ENCODE results near the gene SAE1. TPM values are rescaled to one million over a fixed set of nuclear protein-coding genes. Genes with fewer than 3 reads are reported as not detected.

Gene SAE1
- total and polyA plus RNA-seq, 4 experiments from 2014 or later = 35.3 to 182 (median 71.6) TPM

GRCh38 chr19:47230054-47230920 is 99.7 kb downstream of the SAE1 start:
- intact Hi-C loops (cut with micrococcal nuclease) = loop anchor here (2.0 kb wide), 1 partner anchor 45 kb away; the partner anchor contains the start of gene INAFM1
- Histone ChIP-seq H3K27ac (ENCODE audit: low read depth, low read length) (peak overlapping the region; percentile 76), H3K27me3 (ENCODE audit: insufficient read depth, low read length) (no peaks in the 10 kb centered on the region), H3K4me1 (ENCODE audit: insufficient read depth, low read length) (peaks cover 58% of the 10 kb centered on the region), H3K9me3 (ENCODE audit: control insufficient read depth in 1 of 2, low read length in 2 of 2) (no peaks in the 10 kb centered on the region), H3K36me3 (ENCODE audit: insufficient read depth, low read length) (no peaks in the 10 kb centered on the region), H3K4me3 (ENCODE audit: low read length in 2 of 2) (peak overlapping the region; percentile 33 to 85)
- Mint-ChIP-seq H3K27ac (peak overlapping the region in 2 of 7 donors; percentile 3 to 81), H3K27me3 (no peaks in the 10 kb centered on the region), H3K4me3 (peak overlapping the region in 4 of 8 donors; percentile 13 to 71 (median 34)), H3K9me3 (no peaks in the 10 kb centered on the region), H3K36me3 (no peaks in the 10 kb centered on the region), H3K4me1 (peaks cover 19 to 38% (median 26%) of the 10 kb centered on the region in 4 donors)
- CTCF ChIA-PET (ENCODE audit: partially characterized antibody) = interaction anchor here (0.8 to 1.8 kb wide), 4 partner anchors 9 to 20 kb away, joined by 3 to 7 read pairs (median 4); no protein-coding TSS in a partner anchor
- POLR2A ChIA-PET (ENCODE audit: partially characterized antibody) = interaction anchor here (0.8 to 6.3 kb wide), 8 partner anchors 8 to 71 kb away, joined by 3 to 156 read pairs (median 7); partner anchors contain the start of genes CCDC9 and INAFM1
- DNase-seq = peak; percentile 82 to 86 (median 83)

GRCh38 chr19:47230921-47231214 is 100.2 kb downstream of the SAE1 start, which contains the start of gene BBC3:
BBC3 (minus strand) TSS chr19:47231199; CDS start chr19:47228431, 2,768 bp downstream.
- Mint-ChIP-seq H3K4me3 (peak within 1 kb of the TSS; percentile 73 to 88 (median 83)), H3K27me3 (no peaks in the 10 kb centered on the region), H3K27ac (peak within 1 kb of the TSS; percentile 71 to 97 (median 93)), H3K9me3 (no peaks in the 10 kb centered on the region), H3K4me1 (peaks cover 15 to 33% (median 22%) of the 10 kb centered on the region in 4 donors), H3K36me3 (no peaks in the 10 kb centered on the region)
- no peaks in the 10 kb centered on the region for H3K9me3 ChIP-seq (ENCODE audit: control insufficient read depth in 1 of 2, low read length in 2 of 2)
- peak within 1 kb of the TSS; percentile 33 to 85 for H3K4me3 ChIP-seq (ENCODE audit: low read length in 2 of 2)
- intact Hi-C loops (cut with micrococcal nuclease) = loop anchor here (1.0 to 2.0 kb wide), 2 partner anchors 13 to 44 kb away; partner anchors contain the start of gene INAFM1
- H3K27me3 ChIP-seq (ENCODE audit: insufficient read depth, low read length) = no peaks in the 10 kb centered on the region
- ChIA-PET CTCF (ENCODE audit: partially characterized antibody) (no interaction called here), POLR2A (ENCODE audit: partially characterized antibody) (interaction anchor here (1.5 to 2.8 kb wide), 2 partner anchors 13 to 44 kb away, joined by 3 to 24 read pairs; partner anchors contain the start of gene INAFM1)
- peaks cover 52% of the 10 kb centered on the region for H3K4me1 ChIP-seq (ENCODE audit: insufficient read depth, low read length)
- no peak for DNase-seq
- no peaks in the 10 kb centered on the region for H3K36me3 ChIP-seq (ENCODE audit: insufficient read depth, low read length)
- peak within 1 kb of the TSS; percentile 76 for H3K27ac ChIP-seq (ENCODE audit: low read depth, low read length)

- intact Hi-C loops (cut with micrococcal nuclease) = loop anchor here (1.0 to 2.0 kb wide), 2 partner anchors 13 to 43 kb away; partner anchors contain the start of gene INAFM1
- no peaks in the 10 kb centered on the region for H3K9me3 Mint-ChIP-seq
- Histone ChIP-seq H3K27me3 (ENCODE audit: insufficient read depth, low read length) (no peaks in the 10 kb centered on the region), H3K27ac (ENCODE audit: low read depth, low read length) (peak overlapping the region; percentile 76), H3K36me3 (ENCODE audit: insufficient read depth, low read length) (no peaks in the 10 kb centered on the region), H3K4me3 (ENCODE audit: low read length in 2 of 2) (peak overlapping the region in 1 of 2 donors; percentile 53), H3K4me1 (ENCODE audit: insufficient read depth, low read length) (peaks cover 51% of the 10 kb centered on the region), H3K9me3 (ENCODE audit: control insufficient read depth in 1 of 2, low read length in 2 of 2) (no peaks in the 10 kb centered on the region)
- peak overlapping the region; percentile 71 to 97 (median 93) for H3K27ac Mint-ChIP-seq
- CTCF ChIA-PET (ENCODE audit: partially characterized antibody) = interaction anchor here (1.2 to 2.7 kb wide), 3 partner anchors 13 to 42 kb away, joined by 4 to 19 read pairs (median 4); no protein-coding TSS in a partner anchor
- H3K27me3 Mint-ChIP-seq = no peaks in the 10 kb centered on the region
- no peaks in the 10 kb centered on the region for H3K36me3 Mint-ChIP-seq
- peak; percentile 88 to 96 (median 90) for DNase-seq
- H3K4me3 Mint-ChIP-seq = peak overlapping the region; percentile 73 to 88 (median 83)
- POLR2A ChIA-PET (ENCODE audit: partially characterized antibody) = interaction anchor here (0.9 to 2.8 kb wide), 5 partner anchors 9 to 118 kb away, joined by 4 to 24 read pairs (median 9); partner anchors contain the start of genes CCDC9 and ZC3H4
- peaks cover 15 to 32% (median 22%) of the 10 kb centered on the region in 4 donors for H3K4me1 Mint-ChIP-seq
These were observed 100.8 kb downstream of the SAE1 start for GRCh38 chr19:47231215-47232054.

- Mint-ChIP-seq H3K9me3 (no peaks in the 10 kb centered on the region), H3K27ac (peak overlapping the region; percentile 29 to 97 (median 79)), H3K27me3 (no peaks in the 10 kb centered on the region), H3K4me3 (peak overlapping the region in 7 of 8 donors; percentile 54 to 88 (median 73)), H3K36me3 (no peaks in the 10 kb centered on the region), H3K4me1 (peaks cover 14 to 22% (median 17%) of the 10 kb centered on the region in 4 donors)
- no peak for DNase-seq
- ChIA-PET CTCF (ENCODE audit: partially characterized antibody) (interaction anchor here (0.7 to 2.7 kb wide), 5 partner anchors 12 to 82 kb away, joined by 3 to 19 read pairs (median 4); no protein-coding TSS in a partner anchor), POLR2A (ENCODE audit: partially characterized antibody) (interaction anchor here (0.8 to 2.8 kb wide), 7 partner anchors 8 to 120 kb away, joined by 4 to 24 read pairs (median 7); partner anchors contain the start of genes CCDC9 and ZC3H4)
- no peak overlapping the region for H3K27ac ChIP-seq (ENCODE audit: low read depth, low read length)
- no peaks in the 10 kb centered on the region for H3K9me3 ChIP-seq (ENCODE audit: control insufficient read depth in 1 of 2, low read length in 2 of 2)
- H3K36me3 ChIP-seq (ENCODE audit: insufficient read depth, low read length) = no peaks in the 10 kb centered on the region
- intact Hi-C loops (cut with micrococcal nuclease) = no loop called here
- H3K27me3 ChIP-seq (ENCODE audit: insufficient read depth, low read length) = no peaks in the 10 kb centered on the region
- no peak overlapping the region for H3K4me3 ChIP-seq (ENCODE audit: low read length in 2 of 2)
- H3K4me1 ChIP-seq (ENCODE audit: insufficient read depth, low read length) = peaks cover 39% of the 10 kb centered on the region
These were observed 102.0 kb downstream of the SAE1 start for GRCh38 chr19:47232422-47233211.

DNA sequence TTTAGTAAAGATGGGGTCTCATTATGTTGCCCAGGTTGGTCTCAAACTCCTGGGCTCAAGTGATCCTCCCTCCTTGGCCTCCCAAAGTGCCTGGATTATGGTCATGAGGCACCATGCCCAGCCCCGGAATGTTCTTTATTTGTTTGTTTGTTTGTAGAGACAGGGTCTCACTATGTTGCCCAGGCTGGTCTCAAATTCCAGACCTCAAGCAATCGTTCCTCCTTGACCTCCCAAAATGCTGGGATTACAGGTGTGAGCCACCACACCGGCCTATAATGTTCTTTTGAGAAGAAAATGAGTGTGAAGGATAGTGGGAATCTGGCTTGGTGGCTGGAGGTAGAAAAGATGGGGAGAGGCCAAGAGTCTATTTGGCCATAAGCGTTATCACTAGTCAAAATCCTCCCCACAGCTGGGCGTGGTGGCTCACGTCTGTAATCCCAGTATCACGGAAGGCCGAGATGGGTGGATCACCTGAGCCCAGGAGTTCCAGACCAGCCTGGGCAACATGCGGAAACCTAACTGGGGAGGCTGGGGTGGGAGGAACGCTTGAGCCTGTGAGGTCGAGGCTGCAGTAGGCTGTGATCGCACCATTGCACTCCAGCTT is 105.5 kb downstream of the SAE1 start:
- Mint-ChIP-seq H3K27me3 (no peaks in the 10 kb centered on the region), H3K4me3 (no peak overlapping the region), H3K36me3 (no peaks in the 10 kb centered on the region), H3K27ac (peak overlapping the region in 3 of 7 donors; percentile 16 to 39 (median 19)), H3K4me1 (peaks cover 19 to 37% (median 24%) of the 10 kb centered on the region in 4 donors), H3K9me3 (no peaks in the 10 kb centered on the region)
- CTCF ChIA-PET (ENCODE audit: partially characterized antibody) = interaction anchor here (1.1 kb wide), 1 partner anchor 84 kb away, joined by 3 read pairs; no protein-coding TSS in a partner anchor
- no peak overlapping the region for H3K4me3 ChIP-seq (ENCODE audit: low read length in 2 of 2)
- DNase-seq = no peak
- peaks cover 37% of the 10 kb centered on the region for H3K4me1 ChIP-seq (ENCODE audit: insufficient read depth, low read length)
- H3K36me3 ChIP-seq (ENCODE audit: insufficient read depth, low read length) = no peaks in the 10 kb centered on the region
- no peaks in the 10 kb centered on the region for H3K27me3 ChIP-seq (ENCODE audit: insufficient read depth, low read length)
- POLR2A ChIA-PET (ENCODE audit: partially characterized antibody) = interaction anchor here (6.9 kb wide), 1 partner anchor 8 kb away, joined by 101 read pairs; no protein-coding TSS in a partner anchor
- H3K27ac ChIP-seq (ENCODE audit: low read depth, low read length) = no peak overlapping the region
- intact Hi-C loops (cut with micrococcal nuclease) = no loop called here
- H3K9me3 ChIP-seq (ENCODE audit: control insufficient read depth in 1 of 2, low read length in 2 of 2) = no peaks in the 10 kb centered on the region
